Heart left ventricle (tissue), 13 donors: Measurements from ENCODE around the gene CACNB4.

Experiments
- POLR2A ChIP-seq, 2 donors: fragments of 450-650 bp; IDR thresholded peaks; one replicate each; pipeline ENCODE4 v1.6.1; 2017; ENCODE audit warnings: antibody characterized with exemption in 2 of 2, mild to moderate bottlenecking in 2 of 2, moderate library complexity in 2 of 2
- TF ChIP-seq, protein P1 (sequence below), 12 donors: fragments of 200-600 bp; sonication (generic) in 4 of 12; IDR thresholded peaks; one replicate each; pipeline versions ENCODE4 v1.5.0 to v1.8.0; 2018 to 2022; ENCODE audit warnings: antibody characterized with exemption in 12 of 12, mild to moderate bottlenecking in 5 of 12
- donor health status: ischemic (EF 13 %, LVEDD 7.1; RV severe dilation, severe dysfunction).
- donor health status: DM: no; HTN: yes; CAD: no.
- donor health status: DM: no; HTN: no; CAD: no.
- donor health status: ischemic (EF 25% LVEDD 6.9; RV normal size, moderate dysfunction).
- donor health status: ischemic (EF 25% LVEDD 5.7; RV mildly dilated, moderate dysfunction).
- donor health status: ischemic (EF 35%, LVEDD 5.7; RV mildly dilated, moderate dysfunction).
- donor health status: nonischemic (EF 11% LVEDD 7.7; RV severe dilation, severe dysfunction).
- donor health status: DM: yes; HTN: yes; CAD: no.
- donor health status: PGD.
- donor health status: ischemic (EF 29% LVEDD 5.4; RV normal size, mild dysfunction).
- donor health status: nonischemic (EF 23%, LVEDD 6.1; RV moderate dilation, normal function).

DNA sequence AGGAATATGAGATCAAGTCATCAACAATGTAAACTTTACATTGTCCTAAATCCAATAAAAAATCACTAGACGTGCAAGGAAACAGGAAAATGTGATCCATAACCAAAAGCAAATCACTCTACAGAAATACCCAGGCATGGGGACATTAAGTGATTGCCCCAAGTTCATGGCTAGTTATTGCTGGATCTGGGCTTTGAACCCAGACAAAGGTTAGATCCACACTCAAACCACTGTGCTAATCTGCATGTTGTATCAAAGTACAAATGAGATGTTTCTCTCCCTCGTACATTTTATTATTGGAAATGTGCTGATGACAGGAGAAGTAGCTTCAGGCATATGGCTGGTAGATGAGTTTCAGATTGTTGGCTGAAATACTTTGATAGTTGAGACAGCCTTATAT lies 267.9 kb downstream of the CACNB4 start:
- TF ChIP-seq, protein P1, sequence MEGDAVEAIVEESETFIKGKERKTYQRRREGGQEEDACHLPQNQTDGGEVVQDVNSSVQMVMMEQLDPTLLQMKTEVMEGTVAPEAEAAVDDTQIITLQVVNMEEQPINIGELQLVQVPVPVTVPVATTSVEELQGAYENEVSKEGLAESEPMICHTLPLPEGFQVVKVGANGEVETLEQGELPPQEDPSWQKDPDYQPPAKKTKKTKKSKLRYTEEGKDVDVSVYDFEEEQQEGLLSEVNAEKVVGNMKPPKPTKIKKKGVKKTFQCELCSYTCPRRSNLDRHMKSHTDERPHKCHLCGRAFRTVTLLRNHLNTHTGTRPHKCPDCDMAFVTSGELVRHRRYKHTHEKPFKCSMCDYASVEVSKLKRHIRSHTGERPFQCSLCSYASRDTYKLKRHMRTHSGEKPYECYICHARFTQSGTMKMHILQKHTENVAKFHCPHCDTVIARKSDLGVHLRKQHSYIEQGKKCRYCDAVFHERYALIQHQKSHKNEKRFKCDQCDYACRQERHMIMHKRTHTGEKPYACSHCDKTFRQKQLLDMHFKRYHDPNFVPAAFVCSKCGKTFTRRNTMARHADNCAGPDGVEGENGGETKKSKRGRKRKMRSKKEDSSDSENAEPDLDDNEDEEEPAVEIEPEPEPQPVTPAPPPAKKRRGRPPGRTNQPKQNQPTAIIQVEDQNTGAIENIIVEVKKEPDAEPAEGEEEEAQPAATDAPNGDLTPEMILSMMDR (IDR thresholded peaks at IDR 0.05) = no peak
- TF ChIP-seq POLR2A (IDR thresholded peaks at IDR 0.05) = no peak
